ENCODE measurements around the gene LRRTM4. TPM values are rescaled to one million over a fixed set of nuclear protein-coding genes. Genes with fewer than 3 reads are reported as not detected.

The LRRTM4 gene
- total RNA-seq, 1 donor from 2014 or later = not detected

DNA sequence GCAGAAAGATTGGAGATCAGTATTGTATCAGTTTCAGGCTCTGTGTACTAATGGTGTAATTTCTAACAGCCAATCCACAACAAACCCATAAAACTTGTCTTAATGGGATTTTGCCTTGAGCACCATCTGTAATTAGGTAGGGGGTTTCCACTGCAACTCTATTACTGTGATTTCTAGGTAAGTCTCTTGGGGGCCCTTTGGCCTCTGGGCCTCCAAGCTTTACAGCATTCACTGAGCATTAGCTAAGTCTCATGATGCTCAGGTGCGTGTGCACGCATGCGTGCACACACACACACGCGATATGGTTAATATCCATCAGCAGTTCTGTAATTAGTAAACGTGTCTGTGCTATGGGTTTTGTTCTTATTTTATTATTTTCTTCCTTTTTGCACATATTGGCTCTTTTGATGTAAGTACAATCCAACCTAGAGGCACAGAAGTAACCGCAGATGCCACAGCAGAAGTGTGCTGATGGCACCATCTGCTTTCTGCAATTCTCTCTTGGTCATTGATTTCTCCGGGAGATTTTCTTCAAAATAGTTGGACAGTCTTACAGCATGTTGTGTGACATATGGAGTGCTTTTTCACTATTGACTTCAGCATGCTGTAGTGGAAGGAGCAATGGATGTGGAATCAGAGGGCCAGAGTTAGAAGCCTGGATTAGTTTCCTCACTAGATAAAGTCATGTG is 592.0 kb downstream of the LRRTM4 start:
- Histone ChIP-seq H3K27me3 (no peaks in the 10 kb centered on the region), H3K4me1 (no peaks in the 10 kb centered on the region), H3K9me3 (no peaks in the 10 kb centered on the region), H3K27ac (no peak overlapping the region), H3K36me3 (no peaks in the 10 kb centered on the region), H3K4me3 (no peak overlapping the region)
- TF ChIP-seq, protein P1, sequence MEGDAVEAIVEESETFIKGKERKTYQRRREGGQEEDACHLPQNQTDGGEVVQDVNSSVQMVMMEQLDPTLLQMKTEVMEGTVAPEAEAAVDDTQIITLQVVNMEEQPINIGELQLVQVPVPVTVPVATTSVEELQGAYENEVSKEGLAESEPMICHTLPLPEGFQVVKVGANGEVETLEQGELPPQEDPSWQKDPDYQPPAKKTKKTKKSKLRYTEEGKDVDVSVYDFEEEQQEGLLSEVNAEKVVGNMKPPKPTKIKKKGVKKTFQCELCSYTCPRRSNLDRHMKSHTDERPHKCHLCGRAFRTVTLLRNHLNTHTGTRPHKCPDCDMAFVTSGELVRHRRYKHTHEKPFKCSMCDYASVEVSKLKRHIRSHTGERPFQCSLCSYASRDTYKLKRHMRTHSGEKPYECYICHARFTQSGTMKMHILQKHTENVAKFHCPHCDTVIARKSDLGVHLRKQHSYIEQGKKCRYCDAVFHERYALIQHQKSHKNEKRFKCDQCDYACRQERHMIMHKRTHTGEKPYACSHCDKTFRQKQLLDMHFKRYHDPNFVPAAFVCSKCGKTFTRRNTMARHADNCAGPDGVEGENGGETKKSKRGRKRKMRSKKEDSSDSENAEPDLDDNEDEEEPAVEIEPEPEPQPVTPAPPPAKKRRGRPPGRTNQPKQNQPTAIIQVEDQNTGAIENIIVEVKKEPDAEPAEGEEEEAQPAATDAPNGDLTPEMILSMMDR (IDR thresholded peaks at IDR 0.05) = no peak
- intact Hi-C loops (cut with DNase I) = no loop called here
- no peak for DNase-seq (ENCODE audit: low spot score in 2 of 2)

DNA sequence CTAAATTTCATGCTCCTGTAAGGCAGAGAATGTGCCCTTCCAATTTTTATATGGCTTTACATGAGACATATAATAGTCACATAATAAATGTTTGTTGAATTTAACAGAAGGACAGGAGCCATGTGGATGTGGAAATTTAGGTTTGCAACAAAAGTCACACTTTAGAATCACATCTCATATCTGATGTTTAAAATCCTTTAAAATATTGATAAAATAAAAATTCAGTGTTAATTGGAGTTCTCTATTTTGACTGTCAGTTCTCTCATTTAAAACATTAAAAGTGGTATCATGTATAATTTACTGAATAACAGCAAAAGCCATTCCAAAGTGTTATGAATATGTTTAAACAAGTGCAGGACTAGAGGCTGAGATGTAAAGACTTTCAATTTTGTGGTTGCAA is 594.1 kb downstream of the LRRTM4 start:
- intact Hi-C loops (cut with DNase I) = no loop called here
- Histone ChIP-seq H3K9me3 (no peaks in the 10 kb centered on the region), H3K4me1 (no peaks in the 10 kb centered on the region), H3K27ac (no peak overlapping the region), H3K4me3 (no peak overlapping the region), H3K27me3 (no peaks in the 10 kb centered on the region), H3K36me3 (no peaks in the 10 kb centered on the region)
- DNase-seq (ENCODE audit: low spot score in 2 of 2) = no peak
- TF ChIP-seq, protein P1 (IDR thresholded peaks at IDR 0.05) = no peak

DNA sequence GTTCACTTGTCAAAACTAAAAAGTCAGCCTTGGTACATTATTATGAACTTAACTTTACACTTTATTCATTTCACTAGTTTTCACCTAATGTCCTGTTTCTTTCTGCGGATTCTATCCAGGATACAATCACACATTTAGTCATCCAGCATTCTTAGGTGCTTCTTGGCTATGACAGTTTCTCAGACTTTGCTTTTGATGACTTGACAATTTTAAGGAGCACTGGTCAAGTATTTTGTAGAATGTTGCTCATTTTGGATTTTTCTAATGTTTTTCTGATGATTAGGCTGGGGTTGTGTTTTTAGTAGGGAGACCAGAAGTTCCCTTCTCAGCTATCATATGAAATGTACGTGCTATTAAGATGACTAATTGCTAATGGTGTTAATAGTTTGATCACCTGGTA is 601.2 kb downstream of the LRRTM4 start:
- no peak for DNase-seq (ENCODE audit: low spot score in 2 of 2)
- TF ChIP-seq, protein P1 (IDR thresholded peaks at IDR 0.05) = no peak
- intact Hi-C loops (cut with DNase I) = no loop called here
- Histone ChIP-seq H3K27me3 (no peaks in the 10 kb centered on the region), H3K9me3 (no peaks in the 10 kb centered on the region), H3K27ac (no peak overlapping the region), H3K4me3 (no peak overlapping the region), H3K4me1 (no peaks in the 10 kb centered on the region), H3K36me3 (no peaks in the 10 kb centered on the region)

DNA sequence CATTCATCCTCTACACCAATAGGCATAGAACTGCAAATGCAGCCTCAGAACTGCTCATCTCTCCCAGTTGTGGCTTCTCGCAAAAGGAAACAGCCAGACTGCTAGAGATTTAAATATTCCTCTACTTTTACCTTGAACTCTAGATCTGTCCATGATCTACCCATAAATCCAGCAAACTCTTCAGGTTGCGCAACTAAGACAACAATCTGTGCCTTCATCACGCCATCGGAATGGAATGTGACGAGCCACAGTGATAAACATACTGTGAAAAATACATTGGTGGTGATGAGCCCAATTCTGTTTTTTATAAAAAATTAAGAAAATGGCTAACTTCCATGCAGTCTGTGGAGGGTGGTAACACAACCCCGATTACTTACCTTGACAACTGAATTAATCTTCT is 626.7 kb downstream of the LRRTM4 start:
- no peak overlapping the region for H3K4me3 ChIP-seq
- no peaks in the 10 kb centered on the region for H3K9me3 ChIP-seq
- DNase-seq (ENCODE audit: low spot score in 2 of 2) = no peak
- H3K27ac ChIP-seq = no peak overlapping the region
- intact Hi-C loops (cut with DNase I) = no loop called here
- no peaks in the 10 kb centered on the region for H3K27me3 ChIP-seq
- TF ChIP-seq, protein P1 (IDR thresholded peaks at IDR 0.05) = no peak
- no peaks in the 10 kb centered on the region for H3K36me3 ChIP-seq
- no peaks in the 10 kb centered on the region for H3K4me1 ChIP-seq

DNA sequence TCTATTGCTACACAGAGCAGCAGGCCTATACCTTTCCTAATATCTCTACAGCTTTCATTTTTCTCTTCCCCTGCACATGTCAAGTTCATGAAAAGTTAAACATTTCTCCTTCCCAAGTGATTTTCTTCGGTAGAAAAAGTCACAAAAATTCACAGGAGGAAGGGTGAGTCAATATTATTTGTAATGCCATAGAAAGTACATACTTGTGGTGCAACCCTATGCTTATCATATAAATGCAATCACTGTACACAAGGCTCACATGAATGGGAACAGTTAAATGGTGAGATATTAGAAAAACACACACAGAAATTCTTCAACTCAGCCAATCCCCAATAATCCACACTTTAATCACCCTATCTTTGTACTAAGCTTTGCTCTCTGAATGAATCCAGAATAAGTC is 651.6 kb downstream of the LRRTM4 start:
- no peaks in the 10 kb centered on the region for H3K27me3 ChIP-seq
- no peaks in the 10 kb centered on the region for H3K36me3 ChIP-seq
- DNase-seq (ENCODE audit: low spot score in 2 of 2) = no peak
- H3K4me3 ChIP-seq = no peak overlapping the region
- intact Hi-C loops (cut with DNase I) = no loop called here
- no peaks in the 10 kb centered on the region for H3K9me3 ChIP-seq
- TF ChIP-seq, protein P1 (IDR thresholded peaks at IDR 0.05) = no peak
- no peaks in the 10 kb centered on the region for H3K4me1 ChIP-seq
- no peak overlapping the region for H3K27ac ChIP-seq

DNA sequence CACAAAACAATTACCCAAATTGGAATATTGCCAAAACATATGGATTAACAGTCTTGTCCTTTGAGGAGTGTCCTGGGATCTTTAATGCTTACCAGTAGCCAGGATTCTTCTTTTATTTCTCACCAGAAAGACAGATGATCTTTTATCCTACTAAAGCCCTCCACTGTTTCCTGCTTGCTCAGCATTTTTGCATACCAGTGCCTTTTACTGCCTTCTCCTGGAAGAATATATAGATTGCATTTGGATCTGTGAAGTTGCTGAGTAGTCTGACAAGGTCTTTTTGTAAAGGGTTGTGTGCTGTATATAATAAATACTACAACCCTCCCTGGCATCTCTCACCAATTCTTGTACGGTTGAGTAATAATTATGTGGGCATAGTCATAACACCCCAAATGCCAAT is 652.2 kb downstream of the LRRTM4 start:
- TF ChIP-seq, protein P1 (IDR thresholded peaks at IDR 0.05) = no peak
- no peak for DNase-seq (ENCODE audit: low spot score in 2 of 2)
- no peak overlapping the region for H3K4me3 ChIP-seq
- H3K27me3 ChIP-seq = no peaks in the 10 kb centered on the region
- H3K27ac ChIP-seq = no peak overlapping the region
- no peaks in the 10 kb centered on the region for H3K36me3 ChIP-seq
- no peaks in the 10 kb centered on the region for H3K9me3 ChIP-seq
- intact Hi-C loops (cut with DNase I) = no loop called here
- H3K4me1 ChIP-seq = no peaks in the 10 kb centered on the region
